ENCODE results near the gene MYBPH.

Gene MYBPH

GRCh38 chr1:203129501-203130231 lies 46.0 kb downstream of the MYBPH start:
- DNase-seq (ENCODE audit: low read depth in 2 of 2): no peak

GRCh38 chr1:203128716-203129500 lies 46.7 kb downstream of the MYBPH start:
- no peak for DNase-seq (ENCODE audit: low read depth in 2 of 2)

DNA sequence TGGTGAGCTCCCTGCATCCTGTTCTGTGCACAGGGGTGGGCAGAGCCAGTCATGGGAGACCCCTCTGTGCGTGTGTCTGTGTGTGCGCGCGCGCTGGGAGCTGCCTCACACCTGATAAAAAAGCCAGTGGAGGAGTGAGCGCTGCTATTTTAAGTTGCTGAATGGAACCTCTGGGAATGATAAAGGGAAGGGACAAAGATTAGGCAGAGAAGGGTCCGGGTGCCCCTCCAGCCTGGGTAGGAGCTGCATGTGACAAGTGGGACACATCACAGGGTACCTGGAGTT lies 47.3 kb downstream of the MYBPH start:
- DNase-seq (ENCODE audit: low read depth in 2 of 2): no peak

DNA sequence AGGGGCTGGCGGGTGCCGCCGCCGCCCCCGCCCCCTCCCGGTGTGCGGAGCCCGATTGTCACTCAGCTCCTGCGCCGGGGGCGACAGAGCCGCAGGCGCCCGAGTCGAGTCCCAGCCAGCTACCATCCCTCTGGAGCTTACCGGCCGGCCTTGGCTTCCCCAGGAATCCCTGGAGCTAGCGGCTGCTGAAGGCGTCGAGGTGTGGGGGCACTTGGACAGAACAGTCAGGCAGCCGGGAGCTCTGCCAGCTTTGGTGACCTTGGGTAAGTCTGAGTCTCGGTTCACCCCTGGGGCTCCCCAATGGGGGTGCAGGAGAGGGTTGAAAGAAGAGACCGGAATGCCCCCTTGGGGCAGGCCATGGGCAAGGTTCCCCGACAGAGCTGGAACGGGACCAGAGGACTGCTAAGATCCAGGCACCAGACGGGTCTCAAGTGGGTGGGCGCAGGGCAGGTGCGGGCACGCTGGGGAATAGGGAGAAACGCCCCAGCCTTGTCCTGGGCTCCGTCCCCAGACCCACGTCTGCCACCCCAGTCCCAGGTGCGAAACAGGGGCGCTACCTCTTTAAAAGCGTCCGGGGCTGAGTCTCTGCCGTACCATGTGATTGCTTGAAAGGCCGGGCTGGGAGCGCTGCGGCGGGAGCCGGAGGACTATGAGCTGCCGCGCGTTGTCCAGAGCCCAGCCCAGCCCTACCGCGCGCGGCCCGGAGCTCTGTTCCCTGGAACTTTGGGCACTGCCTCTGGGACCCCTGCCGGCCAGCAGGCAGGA lies 47.8 kb downstream of the MYBPH start, which contains the start of gene ADORA1:
Gene ADORA1 (plus strand): TSS at position 61 of the 765 bp plus-strand sequence. CDS start 1,116 bp downstream, outside the sequence.
- DNase-seq (ENCODE audit: low read depth in 2 of 2): no peak

- DNase-seq (ENCODE audit: low read depth in 2 of 2): no peak
Measured at GRCh38 chr1:203126866-203127665, 48.6 kb downstream of the MYBPH start.

GRCh38 chr1:203126151-203126865 lies 49.3 kb downstream of the MYBPH start:
- DNase-seq (ENCODE audit: low read depth in 2 of 2): no peak

DNA sequence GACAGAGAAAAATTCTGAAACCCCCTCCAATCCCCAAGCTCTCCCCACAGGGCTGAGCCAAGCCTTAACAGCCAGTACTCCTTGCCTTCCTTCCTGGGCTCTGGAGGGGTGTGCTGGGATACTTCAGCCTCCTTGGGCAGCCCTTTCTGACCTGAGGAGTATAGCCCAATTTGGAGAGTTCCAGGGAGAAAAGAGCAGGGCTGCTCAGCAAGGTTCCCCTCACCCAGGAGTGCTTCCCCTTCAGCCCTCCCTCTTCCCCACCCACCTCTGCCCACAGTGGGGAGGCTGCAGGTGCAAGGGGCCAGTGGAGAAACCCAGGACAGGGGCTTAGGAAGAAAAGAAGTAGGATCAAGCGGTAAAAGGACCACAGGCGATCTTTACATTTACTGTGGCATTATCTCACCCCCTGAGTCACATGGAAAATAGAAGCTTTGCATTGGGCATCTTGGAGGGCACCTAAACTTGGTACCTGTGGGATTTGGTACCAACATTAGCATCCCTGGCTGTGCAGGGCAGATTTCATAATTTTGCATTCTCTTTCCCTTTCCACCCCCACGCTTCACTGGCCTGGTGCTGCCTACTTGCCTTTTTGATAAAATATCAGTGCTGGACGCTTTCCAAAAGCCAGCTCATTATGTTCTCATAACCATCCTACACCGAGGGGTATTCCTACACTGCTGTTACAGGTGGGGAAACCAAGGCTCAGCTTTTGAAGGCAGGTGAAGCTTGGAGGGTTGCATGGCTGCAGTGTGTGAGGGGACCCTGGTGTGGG lies 50.9 kb downstream of the MYBPH start:
- DNase-seq (ENCODE audit: low read depth in 2 of 2): no peak

GRCh38 chr1:203124011-203124410 lies 51.6 kb downstream of the MYBPH start:
- no peak for DNase-seq (ENCODE audit: low read depth in 2 of 2)

DNA sequence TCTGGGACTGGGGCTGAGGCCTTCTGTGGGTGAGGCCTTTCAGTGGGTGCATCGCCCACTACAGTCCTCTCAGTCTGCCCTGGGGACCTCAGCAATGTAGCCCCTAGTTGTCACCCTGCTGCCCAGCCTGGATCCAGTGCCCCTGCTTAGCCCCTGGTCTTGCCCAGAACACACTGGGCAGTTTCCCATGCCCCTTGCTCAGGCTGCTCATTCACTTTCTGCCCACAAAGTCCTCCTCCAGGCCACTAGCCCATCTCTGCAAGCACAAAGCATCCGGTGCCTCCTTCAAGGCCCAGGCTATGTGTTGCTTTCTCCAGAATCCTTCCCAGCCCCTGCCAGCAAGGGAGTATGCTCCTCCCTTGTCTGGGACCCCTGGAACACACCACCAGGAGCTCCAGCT lies 53.5 kb downstream of the MYBPH start:
- DNase-seq (ENCODE audit: low read depth in 2 of 2): no peak

DNA sequence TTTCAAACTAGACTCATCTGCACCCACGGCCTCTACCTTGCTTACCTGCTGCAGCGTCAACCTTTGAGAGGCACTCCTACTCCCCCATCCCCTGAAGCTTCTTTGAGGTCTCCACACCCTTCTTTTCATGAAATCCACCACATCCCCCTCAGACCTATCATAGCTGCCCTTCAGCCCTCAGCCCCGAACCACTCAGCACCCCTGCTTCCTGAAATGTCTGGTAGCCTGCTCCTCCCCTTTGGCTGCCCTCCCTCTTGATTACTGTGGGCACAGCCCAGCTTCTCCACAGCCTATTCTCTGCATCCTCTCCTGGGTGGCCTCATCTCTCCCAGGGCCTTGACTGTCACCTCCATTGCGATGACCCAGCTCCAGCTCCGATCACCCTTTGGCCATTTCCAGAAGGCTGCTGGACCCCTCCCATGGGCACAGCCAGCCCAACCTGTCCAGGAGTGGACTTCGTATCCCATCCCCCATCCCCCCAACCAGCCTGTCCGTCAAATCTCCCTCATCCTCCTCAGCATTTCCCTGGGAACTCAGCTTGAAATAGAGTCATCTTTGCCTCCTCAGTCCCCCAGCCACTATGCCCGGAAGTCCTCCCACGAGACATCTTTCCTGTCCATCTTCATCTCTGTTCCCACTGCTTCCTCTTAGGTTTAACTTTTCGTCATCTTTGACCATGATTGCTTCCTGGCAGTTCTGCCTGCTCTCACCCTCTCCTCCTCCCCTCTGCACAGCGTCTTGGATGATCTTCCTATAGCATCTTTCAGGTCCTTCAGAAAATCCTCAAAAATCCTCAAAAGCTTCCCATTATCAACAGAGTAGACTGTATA lies 54.2 kb downstream of the MYBPH start:
- DNase-seq (ENCODE audit: low read depth in 2 of 2): no peak

DNA sequence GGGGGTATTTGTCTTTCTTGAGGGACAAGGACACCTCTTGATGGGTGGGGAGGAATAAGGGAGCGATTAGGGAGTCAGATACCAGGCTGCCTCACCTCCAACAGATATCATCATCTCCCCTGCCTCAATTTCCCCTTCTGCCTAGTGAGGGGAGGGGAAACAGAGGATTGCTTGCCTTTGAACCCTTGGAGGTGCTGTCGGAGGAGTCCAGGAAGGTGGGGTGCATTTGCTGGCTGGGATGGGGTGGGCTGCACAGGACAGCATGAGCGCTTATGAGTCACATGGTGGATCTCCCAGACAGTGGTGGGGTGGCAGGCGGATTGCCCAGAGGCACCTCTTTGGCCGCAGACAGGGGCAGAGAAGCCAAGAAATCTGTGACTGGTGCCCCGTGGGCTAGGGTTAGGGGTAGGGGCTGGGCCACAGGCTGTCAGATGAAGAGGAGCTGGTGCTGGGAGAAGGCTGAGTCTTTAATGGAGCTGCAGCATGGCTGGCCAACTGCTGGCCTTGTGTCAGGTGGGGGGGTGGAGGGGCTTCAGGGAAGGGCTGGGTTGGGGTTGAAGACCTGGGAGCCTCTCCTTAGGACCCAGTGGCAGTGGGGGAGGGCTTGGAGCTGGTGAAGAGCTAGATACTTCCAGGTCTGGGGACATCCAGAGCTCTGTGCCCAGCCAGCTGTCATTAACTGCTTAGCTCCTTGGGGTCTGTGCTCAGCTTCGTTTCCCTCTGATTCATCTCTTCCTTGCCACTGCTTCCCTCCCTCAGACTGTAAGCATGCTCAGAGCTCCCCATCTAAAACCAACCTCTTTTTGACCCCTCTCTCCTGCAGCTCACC lies 55.1 kb downstream of the MYBPH start:
- no peak for DNase-seq (ENCODE audit: low read depth in 2 of 2)
